Right ventricle myocardium inferior (tissue), 1 donor: Measurements from ENCODE around the gene STX8. TPM values are rescaled to one million over a fixed set of nuclear protein-coding genes. Genes with fewer than 3 reads are reported as not detected.
"Not testable (repeated sequence)": the region's sequence is repeated elsewhere in the genome, so short reads cannot be mapped to it uniquely, and the experiment has no call there.

Experiments used
- ATAC-seq: fragments of 200-7000 bp; cut with Tn5 transposase; one replicate; pipeline ENCODE4 v1.9.1; 2020; ENCODE audit warnings: mild to moderate bottlenecking, moderate library complexity
- DNase-seq: peaks from one replicate; pipeline ENCODE4 v3.0.0; 2021; ENCODE audit errors: missing footprints
- intact Hi-C: fragments of 100-400 bp; cut with DNase I; formaldehyde crosslinking; loops from one replicate; pipeline ENCODE4 v1.11.0; 2022
- total RNA-seq: library from RNA; stranded (reverse); fragmentation: NEBNext Ultra II Directional; extraction: Animal tissue kit (Norgen Biotek cat#: 25700); gene quantifications from one replicate; pipeline ENCODE4 v1.2.1, GENCODE V29; 2021
- donor health status: DM: no; HTN: yes; CAD: no; lungs with severe emphysema.

Gene STX8
- total RNA-seq, 1 donor from 2014 or later = 60.8 TPM

DNA sequence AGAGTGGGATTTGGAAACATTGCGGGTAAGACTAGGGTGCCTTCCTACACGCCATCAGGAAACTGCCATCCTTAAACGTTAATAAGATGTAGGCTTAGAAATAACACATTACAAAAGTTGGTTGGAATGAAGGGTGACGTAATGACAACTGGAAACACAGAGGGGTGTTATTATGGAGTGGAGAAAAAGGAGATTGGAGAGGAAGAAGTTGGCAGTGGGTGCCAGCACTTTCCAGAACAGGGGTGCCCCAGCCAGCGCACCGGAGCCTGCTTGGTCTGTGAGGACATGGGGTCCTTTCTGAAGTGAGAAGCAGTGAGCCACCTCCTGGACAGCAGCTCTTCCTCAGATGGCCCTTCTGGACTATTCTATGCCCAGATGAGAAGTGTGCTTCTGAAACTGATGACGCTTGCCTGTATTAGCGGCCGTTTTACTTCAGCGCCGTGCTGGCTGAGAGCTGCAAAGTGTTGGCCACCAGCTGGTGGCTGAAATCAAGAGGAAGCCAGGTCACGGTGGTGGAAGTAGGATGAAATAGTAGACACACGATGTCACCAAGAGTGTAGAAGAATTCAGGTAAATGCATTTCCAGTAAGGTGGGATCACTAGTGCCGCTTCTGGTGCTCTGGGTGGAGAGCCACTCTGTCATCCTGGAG is 309.5 kb downstream of the STX8 start:
- DNase-seq (no peak), ATAC-seq (no peak)
- intact Hi-C loops = no loop called here

DNA sequence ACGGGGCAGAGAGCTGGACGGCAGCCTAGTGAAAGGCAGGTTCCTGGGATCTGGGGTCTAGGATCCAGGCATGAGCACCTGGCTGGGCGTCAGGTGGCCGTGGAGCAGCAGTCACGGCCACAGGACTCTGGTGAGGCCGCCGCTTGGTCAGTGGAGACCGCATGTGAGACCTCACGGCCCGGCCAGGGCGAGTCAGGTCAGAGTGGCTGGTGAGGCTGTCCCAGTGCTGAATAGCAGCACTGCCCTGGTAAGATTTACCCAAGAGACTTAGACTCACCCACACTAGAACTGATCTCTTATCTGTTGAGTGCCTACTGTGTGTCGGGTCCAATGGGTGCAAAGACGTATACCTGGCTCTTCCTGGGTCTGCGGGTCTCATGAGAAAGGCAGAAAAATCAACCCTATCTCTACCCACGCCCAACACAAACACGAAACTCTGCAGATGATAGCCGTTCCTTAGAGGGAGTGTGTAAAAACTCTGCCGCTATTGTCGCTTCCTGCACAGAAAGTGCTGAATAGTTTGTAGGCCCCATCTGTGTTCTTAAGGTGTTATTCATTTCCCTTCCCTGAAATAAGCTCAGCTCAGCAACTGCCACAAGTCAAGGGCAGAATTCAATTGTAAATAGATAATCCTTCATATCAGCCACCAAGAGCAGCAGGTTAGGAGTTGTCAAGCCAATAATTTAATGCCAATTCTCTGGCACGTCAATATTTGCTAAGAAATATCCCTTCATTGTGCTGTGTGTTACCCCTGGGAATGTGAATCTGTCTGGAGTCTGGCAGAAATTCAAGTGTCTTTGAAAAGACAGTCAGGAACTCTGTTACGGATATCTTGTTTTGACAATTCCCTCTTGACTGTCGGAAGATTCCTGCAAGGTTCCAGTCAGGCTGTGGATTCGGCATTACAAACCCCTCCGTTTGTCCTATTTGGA is 314.3 kb downstream of the STX8 start:
- ATAC-seq (no peak), DNase-seq (no peak)
- intact Hi-C loops = no loop called here

DNA sequence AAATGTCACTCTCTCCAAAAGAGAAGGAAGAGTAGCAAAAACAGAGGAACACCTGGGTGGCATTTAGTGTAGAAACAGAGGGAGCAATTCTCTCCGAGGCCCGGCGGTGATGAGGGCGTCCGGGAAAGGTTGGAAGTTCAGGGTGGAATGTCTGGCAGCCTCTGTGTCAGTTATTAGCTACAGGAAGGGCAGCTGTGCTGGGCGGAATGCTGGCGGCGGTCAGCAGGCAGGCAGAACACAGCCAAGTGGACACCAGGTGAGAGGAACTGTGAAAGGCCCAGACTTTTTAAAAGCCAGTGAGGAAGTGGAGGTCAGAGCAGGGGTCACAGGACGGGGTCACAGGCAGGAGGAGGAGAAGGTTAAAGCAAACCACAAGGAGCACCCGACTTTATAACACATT is 316.2 kb downstream of the STX8 start:
- intact Hi-C loops = no loop called here
- ATAC-seq (peak; percentile 81), DNase-seq (no peak)

DNA sequence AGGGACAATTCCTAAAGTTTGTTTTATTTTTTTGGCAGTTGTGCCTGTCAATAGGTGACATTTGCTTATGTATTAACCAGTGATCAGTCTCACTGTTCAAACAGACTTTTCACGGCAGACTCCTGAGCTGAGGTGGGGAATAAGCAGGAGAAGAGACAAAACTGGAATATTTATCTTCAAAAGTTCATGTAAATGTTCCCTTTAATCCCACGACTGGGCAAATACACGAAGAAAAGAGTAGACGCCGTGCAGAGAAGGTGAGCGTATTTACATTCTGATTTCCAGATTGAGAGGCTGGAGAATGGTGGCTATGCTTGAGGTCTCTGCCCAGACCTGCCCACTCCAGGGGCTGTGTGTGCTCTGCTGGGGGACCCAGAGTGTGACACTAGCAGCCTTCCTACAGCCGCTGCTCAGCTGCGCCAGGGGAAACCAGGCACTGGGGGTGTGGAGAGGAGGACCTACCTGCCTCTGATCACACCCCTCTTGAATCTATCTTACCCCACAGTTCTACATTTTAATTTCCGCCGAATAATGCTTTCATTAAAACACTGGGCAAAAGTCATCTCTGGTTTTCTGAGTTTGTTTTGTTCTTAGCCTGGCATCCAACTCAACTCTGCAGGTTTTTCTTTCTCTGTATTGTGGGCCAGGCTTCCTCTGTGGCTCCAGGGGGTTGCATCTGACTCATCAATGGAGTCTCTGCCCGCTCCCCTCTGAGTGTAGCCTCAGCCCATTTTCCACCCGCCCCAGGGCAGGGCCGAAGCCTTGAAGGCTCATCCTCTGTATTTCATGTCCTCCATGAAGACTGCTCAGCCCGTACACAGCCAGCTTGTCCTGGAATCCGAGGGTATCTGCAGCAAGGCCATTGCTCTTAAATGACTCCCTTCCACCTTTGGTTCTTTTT is 317.3 kb downstream of the STX8 start:
- ATAC-seq (no peak), DNase-seq (no peak)
- intact Hi-C loops = no loop called here

DNA sequence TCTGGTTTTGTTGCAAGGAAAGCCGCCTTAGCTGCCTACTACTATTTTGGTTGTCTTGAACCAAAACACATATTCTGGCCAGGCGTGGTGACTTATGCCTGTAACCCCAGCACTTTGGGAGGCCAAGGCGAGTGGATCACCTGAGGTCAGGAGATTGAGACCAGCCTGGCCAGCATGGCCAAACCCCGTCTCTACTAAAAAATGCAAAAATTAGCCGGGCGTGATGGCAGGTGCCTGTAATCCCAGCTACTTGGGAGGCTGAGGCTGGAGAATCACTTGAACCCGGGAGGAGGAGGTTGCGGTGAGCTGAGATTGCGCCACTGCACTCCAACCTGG is 318.0 kb downstream of the STX8 start:
- DNase-seq, intact Hi-C loops: not testable (repeated sequence)

DNA sequence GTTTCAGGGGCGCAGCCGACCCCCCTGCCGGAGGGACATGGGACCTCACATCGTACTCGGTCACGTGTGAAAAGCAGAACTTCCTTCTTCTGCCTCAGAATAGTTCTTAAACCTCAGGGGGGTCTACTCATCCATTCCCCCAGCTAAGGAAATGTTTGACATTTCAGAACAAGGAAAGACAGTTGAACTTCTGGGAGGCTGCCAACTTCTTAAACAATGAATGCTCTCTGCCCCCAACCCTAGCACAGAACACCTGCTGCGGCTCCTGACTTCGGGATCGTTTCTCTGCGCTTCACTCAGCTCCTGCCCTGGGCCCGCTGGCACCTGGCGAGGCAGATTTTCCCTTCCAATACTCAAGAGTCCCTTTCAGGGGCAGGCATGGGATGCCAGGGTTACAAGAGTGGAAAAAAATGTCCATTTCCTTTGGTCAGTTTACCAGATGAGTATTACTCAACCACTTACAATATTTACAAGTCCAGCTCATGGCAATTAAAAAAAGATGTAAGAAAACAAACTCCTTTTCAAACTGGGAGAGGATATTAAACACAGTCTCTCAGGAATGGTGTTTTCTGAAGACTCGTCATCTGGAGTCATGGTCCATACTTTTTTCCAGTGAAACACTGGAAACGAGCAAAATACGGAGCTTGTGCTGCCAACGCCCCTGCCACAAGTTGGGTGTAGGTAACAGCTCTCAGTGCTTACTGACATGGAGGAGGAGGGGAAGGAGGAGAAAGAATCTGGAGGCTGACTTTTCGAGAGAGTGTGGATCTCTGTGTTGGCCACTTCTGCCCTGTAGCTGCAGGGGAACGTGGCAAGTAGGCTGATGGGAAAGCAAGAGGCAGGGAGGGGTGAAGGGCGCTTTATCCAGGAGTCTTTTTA is 318.6 kb downstream of the STX8 start:
- no peak for DNase-seq
- no peak for ATAC-seq
- intact Hi-C loops = no loop called here

More for the DNA sequence above, 318.0 kb downstream of the STX8 start:
- not testable (repeated sequence) for ATAC-seq

DNA sequence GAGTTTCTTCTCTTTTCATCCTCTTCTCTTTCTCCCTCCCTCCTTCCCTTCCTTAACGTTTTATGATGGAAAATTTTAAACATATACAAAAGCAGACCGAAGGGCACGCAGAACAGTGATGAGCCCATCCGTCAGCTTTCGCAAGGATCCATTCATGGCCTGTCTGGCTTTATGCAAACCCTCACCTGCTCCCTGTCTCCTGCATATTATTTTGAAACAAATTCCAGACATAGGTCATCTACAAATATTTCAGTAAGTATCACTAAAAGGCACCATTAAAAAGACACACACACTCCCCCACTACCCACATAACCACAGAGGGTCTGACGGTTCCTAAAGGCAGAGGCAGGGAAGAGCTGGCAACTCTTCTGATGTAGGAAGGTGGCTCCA is 319.3 kb downstream of the STX8 start:
- intact Hi-C loops = no loop called here
- no peak for DNase-seq
- no peak for ATAC-seq

DNA sequence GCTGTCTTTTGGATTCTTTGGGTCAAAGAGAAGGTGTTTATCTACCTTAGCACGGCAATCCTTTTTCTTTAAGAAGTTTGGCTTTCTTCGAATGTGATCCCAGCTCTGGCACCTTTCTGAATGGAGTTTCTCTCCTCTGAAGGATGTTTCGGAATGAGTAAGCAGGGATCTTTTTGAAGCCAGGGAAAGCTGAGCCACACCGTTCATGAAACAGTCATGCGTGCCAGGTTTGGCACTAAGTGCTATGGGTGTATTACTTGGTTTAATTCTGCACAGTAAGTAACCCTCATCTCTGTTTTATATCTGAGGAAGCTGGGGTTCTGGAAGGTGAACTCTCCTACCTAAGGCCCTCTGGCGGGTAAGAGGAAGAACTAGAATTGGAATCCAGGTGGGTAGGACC is 319.8 kb downstream of the STX8 start:
- DNase-seq = no peak
- intact Hi-C loops = no loop called here
- no peak for ATAC-seq

DNA sequence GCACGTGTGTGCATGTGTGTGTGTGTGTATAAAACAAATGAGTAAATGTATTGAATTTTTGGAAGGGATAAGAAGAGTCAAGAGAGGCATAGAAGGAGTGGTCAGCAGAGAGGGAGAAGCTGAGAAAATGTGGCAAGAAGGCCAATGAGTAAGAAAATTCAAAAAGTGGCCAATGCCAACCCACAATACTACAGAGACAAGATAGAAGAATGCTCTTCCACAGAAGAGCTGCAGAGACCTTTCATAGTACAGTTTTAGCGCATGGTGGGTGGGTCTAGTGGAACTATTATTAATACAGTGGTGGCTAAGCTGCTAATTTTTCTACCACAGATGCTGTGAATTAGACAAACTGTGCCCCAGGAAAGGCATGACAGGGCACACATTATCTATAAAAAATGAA is 320.8 kb downstream of the STX8 start:
- no peak for DNase-seq
- intact Hi-C loops = no loop called here
- ATAC-seq = no peak

DNA sequence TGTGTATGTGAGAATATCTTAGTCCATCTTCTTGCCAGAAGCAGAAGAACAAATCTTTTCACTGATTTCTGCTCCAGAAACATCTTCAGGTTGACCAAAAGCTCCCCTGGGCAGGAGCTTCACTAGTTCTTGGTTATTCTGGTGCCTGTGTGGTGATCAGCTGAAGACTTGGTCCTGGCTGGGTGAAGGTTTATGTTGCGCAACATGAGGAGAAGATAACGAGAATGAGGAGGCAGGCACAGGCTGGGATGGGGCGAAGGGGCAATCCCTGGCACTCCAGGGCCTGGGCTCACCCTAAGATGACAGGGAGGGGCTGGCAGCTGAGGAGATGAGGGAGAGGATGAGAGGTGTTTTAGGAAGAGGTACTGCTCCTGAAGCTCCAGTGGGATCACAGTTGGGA is 322.3 kb downstream of the STX8 start:
- DNase-seq (no peak), ATAC-seq (no peak)
- intact Hi-C loops = no loop called here

DNA sequence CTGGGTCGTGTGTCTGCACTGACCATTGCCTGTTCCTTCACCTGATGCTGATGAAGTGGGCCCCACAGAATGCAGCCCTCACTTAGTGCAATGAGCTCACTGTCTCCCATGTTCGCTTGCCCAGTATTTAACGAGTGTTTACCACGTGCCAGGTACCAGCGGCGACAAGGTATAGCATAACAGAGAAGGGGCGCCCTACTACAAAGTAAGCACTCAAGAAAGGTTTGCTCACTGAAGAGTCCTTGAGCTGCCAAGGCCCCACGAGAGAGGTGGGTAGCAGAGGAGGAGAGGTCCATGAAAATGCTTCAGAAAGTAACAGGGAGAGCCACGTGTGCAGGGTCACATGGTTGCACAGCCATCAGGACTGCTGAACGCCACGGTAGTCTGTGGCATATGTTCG is 324.3 kb downstream of the STX8 start:
- ATAC-seq (no peak), DNase-seq (no peak)
- intact Hi-C loops = no loop called here

DNA sequence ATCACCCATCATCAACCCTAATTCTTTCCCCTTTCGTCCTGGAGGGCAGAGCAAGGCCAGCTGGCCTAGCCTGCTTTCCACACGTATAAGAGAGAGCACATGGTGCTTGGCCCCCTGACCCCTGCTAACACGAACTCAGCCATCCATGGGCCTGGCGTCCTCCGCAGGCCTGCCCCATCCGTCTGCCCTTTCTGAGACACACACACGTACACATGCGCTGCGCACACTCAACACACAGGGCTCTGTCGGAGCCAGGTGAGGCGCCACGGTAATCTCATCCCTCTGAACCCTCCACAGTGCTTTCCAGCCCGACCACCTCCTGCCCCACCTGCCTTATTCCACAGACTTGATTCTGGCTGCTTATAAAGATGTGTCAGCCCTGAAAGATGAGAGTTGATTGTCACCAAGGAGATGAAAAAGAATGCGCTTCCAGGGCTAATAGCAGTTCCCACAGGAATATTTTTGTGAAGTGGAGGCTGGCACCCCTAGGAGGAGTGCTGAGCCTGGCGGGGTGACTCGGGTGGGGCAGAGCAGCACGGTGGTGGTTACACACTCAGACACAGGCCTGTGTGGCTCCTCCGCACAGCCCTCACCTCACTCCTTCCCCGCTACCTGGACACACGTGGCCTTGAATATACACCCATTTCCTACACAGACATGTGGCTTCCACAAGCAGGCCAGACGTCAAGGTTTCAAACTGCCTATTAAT is 326.2 kb downstream of the STX8 start:
- DNase-seq (no peak), ATAC-seq (no peak)
- intact Hi-C loops = no loop called here

DNA sequence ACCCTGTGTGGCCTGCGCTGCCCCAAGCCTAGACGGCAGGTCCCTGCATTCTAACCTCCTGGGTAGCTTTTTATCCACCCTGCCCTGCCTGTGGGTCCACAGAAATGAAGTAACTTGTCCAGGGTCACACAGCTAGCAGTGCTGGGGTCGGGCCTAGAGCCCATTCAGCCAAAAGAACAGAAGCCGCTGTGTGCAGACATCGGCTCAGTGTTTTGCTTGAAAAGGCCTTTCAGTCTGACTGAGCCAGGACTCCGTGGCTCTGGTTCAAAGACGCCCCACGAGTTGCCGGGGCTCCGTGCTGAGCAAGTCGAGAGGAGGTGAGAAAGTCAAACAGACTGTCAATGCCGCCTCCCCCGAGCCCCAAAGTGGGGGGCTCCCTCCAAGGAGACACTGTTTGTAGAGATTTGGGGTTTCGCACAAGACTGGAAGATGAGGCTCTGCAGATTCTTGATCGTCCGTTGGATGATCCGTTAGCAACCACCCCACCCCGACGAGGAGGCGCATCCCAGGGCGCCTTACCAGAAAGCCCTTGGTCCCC is 328.1 kb downstream of the STX8 start:
- no peak for DNase-seq
- no peak for ATAC-seq
- intact Hi-C loops = no loop called here

DNA sequence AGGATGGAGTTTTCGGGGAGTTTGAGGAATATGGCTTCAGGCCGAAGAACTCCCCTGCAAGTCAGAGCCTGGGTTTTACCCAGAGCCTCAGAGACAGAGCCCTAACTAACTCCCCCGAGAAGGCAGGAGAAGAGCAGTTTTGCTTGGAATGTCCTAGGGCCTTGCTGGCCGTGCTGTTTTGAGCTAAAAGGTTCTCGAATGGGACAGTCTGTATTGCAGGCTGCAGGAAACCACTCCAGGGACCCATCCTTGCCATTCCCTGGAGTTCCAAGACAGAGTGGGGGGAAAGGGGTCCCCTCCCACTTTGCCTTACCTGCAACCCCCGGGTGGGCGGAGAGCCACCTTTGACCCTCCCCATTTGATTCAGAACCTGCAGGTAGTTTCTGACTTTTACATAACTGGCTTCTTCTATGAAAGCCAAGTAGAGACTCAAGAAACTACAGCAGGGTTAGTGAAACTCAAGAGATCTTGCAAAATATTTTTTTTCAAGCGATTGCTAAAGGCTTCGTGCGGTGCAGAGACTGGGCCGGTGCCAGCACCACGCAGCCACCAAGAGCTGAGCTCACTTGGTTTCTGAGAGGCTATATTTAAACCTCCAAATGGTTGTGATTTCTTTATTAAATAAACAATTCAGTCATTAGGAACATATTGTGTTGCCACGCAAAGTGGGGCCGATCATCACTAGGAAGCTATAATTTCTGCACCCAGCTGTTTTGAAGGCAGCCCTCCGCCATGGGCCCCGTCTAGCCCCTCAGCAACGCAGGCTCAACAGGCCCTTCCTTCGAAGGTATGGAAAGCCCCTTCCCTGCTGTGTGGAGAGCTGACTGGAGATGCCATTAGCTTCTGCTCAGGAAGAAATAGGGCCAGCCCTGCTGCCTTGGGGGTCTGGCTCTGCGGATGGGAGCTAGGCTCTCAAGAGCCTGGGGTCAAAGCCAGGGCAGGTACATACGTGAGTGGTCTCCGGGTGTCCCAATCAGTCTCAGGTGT is 331.3 kb downstream of the STX8 start:
- ATAC-seq (no peak), DNase-seq (no peak)
- intact Hi-C loops = no loop called here

DNA sequence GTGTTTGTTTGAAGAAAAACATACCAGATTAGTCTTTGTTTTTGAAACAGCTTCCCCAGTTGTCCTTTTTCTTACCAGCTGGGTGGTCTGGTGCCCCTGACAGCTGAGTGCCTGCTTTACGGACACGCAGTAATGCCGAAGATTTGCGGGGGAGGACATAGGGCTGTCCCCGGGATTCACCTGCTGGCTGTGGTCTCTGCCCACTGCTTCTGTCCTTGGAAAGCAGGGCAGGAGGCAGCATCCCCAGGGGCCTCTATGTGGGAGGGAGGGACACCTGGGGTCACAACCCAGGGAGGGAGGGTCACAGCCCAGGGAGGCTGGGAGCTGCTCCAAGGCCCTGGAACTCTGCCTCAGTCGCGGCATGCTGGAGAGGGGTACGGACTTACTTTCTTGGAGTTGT is 332.6 kb downstream of the STX8 start:
- intact Hi-C loops = no loop called here
- no peak for ATAC-seq
- DNase-seq = no peak

DNA sequence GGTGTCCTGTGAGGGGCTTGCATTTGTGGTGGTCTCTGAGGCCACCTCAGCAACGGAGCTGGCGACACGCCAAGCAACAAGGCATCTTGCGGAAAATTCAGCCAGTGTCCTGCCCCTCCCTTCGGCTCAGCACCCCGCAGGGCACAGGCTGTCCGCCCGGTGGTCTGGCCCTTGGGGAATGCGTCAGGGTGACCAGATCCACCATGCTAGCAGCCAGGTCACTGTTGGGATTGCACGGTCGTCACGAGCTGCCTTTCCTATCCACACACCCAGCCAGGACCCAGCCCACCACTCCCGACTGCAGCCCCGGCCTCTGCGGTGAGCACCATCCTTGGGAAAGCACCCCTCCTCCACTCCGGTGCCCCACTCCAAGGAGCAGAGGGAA is 333.1 kb downstream of the STX8 start:
- ATAC-seq = no peak
- DNase-seq = peak; percentile 23
- intact Hi-C loops = no loop called here
